Measurements from ENCODE around the gene SLC4A4. TPM values are rescaled to one million over a fixed set of nuclear protein-coding genes. Genes with fewer than 3 reads are reported as not detected.

The SLC4A4 gene
- total RNA-seq, 1 donor from 2014 or later, result 37.7 TPM

GRCh38 chr4:71377561-71377960 lies 38.7 kb downstream of the SLC4A4 start:
- TF ChIP-seq CTCF (IDR thresholded peaks at IDR 0.05), result no peak
- Mint-ChIP-seq H3K27ac (ENCODE audit: unreplicated experiment) (no peak overlapping the region), H3K4me1 (ENCODE audit: unreplicated experiment) (peaks cover 2% of the 10 kb centered on the region), H3K27me3 (ENCODE audit: unreplicated experiment) (peaks cover 6% of the 10 kb centered on the region), H3K9me3 (ENCODE audit: unreplicated experiment) (peaks cover 7% of the 10 kb centered on the region), H3K36me3 (ENCODE audit: unreplicated experiment) (peaks cover 5% of the 10 kb centered on the region), H3K4me3 (ENCODE audit: unreplicated experiment) (no peak overlapping the region)
- DNase-seq (ENCODE audit: extremely low spot score, unreplicated experiment), result no peak

DNA sequence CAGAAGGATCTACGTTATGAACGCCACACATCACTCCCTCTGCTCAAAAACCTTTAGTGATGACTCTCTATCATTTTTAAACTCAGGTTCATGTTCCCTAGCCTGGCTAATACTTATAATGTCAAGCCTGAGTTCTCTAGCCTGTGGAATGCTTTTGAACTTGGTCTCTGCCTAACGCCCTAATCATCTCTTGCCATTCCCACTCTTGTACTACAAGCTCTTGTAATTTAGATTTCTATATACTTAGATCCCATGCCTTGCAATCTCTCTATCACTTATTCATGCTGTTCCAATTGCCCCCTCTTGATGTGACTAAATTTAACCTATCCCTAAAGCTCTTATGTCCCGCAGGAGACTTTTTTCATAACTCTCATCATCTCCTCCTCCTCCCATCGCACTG lies 40.3 kb downstream of the SLC4A4 start:
- no peak for DNase-seq (ENCODE audit: extremely low spot score, unreplicated experiment)
- Mint-ChIP-seq H3K27me3 (ENCODE audit: unreplicated experiment) (no peaks in the 10 kb centered on the region), H3K4me3 (ENCODE audit: unreplicated experiment) (no peak overlapping the region), H3K36me3 (ENCODE audit: unreplicated experiment) (peaks cover 5% of the 10 kb centered on the region), H3K4me1 (ENCODE audit: unreplicated experiment) (peaks cover 2% of the 10 kb centered on the region), H3K27ac (ENCODE audit: unreplicated experiment) (no peak overlapping the region), H3K9me3 (ENCODE audit: unreplicated experiment) (peaks cover 7% of the 10 kb centered on the region)
- no peak for TF ChIP-seq CTCF (IDR thresholded peaks at IDR 0.05)

DNA sequence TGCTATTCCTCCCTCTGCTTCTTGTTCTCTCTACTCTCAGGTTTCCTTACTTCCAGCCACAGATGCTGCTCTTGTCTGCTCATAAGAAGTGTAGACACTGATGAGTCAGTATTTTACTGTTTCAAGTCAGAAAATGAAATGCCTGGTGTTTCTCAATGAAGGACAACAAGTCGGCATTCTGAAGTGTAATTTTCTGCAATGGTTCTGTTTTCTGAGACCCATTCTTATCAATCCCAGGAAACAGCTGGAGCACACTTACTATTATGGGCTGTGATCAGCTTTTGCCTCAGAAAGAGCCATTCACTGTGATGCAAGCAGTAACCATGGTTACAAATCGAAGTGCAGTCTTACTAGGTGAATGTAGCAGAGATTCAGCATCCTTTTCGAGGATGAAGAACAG lies 42.0 kb downstream of the SLC4A4 start:
- no peak for TF ChIP-seq CTCF (IDR thresholded peaks at IDR 0.05)
- DNase-seq (ENCODE audit: extremely low spot score, unreplicated experiment), result no peak
- Mint-ChIP-seq H3K4me3 (ENCODE audit: unreplicated experiment) (no peak overlapping the region), H3K4me1 (ENCODE audit: unreplicated experiment) (peaks cover 2% of the 10 kb centered on the region), H3K9me3 (ENCODE audit: unreplicated experiment) (peaks cover 7% of the 10 kb centered on the region), H3K27me3 (ENCODE audit: unreplicated experiment) (no peaks in the 10 kb centered on the region), H3K27ac (ENCODE audit: unreplicated experiment) (no peak overlapping the region), H3K36me3 (ENCODE audit: unreplicated experiment) (peaks cover 7% of the 10 kb centered on the region)

DNA sequence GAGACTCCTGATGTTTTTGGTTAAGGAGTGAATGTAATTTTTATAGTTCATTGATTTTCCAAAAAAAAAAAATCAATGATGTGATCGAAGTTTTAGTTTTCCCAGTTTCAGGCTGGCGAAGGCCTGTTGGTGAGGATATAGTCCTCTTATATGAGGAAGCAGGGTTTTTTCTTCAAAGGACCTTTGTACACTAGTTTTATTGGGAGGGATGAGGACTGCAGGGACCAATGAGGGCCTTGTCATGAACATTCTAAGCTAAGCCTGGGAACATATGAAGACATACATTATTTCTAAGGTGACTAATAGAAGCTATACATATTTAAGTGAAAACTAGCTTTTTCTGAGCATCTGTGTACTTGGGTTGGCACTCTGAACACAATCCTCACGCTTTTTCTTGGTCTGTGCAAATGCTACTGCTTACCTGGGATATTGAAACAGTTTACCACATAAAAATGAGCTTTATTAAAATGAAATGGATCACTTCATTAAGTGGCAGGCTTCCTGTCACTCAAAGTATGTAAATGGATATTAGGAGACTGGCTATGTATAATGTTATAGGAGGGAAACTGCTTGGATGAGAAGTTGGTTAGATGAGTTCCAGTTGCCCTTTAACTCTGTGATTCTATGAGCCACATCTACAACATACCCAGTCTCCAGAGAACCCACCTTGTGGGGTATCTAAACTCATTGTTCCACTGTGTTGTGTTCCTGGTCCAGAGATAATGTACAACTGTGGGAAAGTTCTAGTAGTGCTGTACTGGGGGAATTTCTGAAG lies 43.5 kb downstream of the SLC4A4 start:
- Mint-ChIP-seq H3K27me3 (ENCODE audit: unreplicated experiment) (peaks cover 4% of the 10 kb centered on the region), H3K9me3 (ENCODE audit: unreplicated experiment) (peaks cover 7% of the 10 kb centered on the region), H3K4me3 (ENCODE audit: unreplicated experiment) (no peak overlapping the region), H3K4me1 (ENCODE audit: unreplicated experiment) (peaks cover 2% of the 10 kb centered on the region), H3K36me3 (ENCODE audit: unreplicated experiment) (peaks cover 9% of the 10 kb centered on the region), H3K27ac (ENCODE audit: unreplicated experiment) (no peak overlapping the region)
- DNase-seq (ENCODE audit: extremely low spot score, unreplicated experiment), result no peak
- TF ChIP-seq CTCF (IDR thresholded peaks at IDR 0.05), result no peak

DNA sequence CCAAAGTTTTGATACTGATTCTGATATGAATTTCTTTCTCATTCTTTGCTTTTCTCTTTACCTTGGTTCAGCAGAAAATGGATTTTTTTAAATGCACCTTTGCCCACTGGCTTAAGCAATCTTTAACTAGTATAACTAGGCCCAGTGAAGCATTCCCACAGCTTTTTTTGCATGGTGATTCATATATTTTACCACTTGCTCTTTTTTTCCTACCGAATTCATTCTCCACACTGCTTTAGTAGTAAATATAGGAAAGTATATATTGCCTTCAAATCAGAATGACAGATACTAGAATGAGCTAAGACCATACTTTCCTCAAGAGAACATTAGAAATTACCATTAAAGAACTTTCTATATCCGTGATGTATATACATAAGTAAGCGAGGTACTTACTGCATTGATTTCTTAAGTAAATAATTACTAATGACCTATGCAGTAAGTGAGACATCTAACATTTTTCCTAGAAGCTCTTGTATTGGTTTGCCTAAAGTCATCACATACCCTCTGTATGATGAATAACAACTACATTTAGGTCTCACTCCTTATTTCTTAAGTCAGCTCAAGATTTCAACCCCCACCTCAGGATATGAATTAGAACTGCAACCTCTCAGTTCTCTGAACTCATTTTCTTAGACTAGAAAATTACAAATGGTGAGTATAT lies 44.2 kb downstream of the SLC4A4 start:
- DNase-seq (ENCODE audit: extremely low spot score, unreplicated experiment), result no peak
- no peak for TF ChIP-seq CTCF (IDR thresholded peaks at IDR 0.05)
- Mint-ChIP-seq H3K4me1 (ENCODE audit: unreplicated experiment) (no peaks in the 10 kb centered on the region), H3K27ac (ENCODE audit: unreplicated experiment) (no peak overlapping the region), H3K4me3 (ENCODE audit: unreplicated experiment) (no peak overlapping the region), H3K36me3 (ENCODE audit: unreplicated experiment) (peaks cover 8% of the 10 kb centered on the region), H3K27me3 (ENCODE audit: unreplicated experiment) (peaks cover 4% of the 10 kb centered on the region), H3K9me3 (ENCODE audit: unreplicated experiment) (peaks cover 1% of the 10 kb centered on the region)
